ENCODE measurements around the gene A1BG.
"Not testable (repeated sequence)": the region's sequence is repeated elsewhere in the genome, so short reads cannot be mapped to it uniquely, and the experiment has no call there.

Gene A1BG

GRCh38 chr19:58311345-58311865 lies 41.9 kb downstream of the A1BG start:
- Histone ChIP-seq H4K20me1 (peaks cover 5 to 93% (median 54%) of the 10 kb centered on the region in 11 experiments; a peak in 20 of 22 replicates), H3K27me3 (no peaks in the 10 kb centered on the region), H3K9ac (no peak overlapping the region), H3K36me3 (peaks cover 94 to 99% (median 97%) of the 10 kb centered on the region in 11 experiments), H3K4me3 (no peak overlapping the region), H3K4me2 (no peak overlapping the region), H3K27ac (no peak overlapping the region), H3K9me3 (replicated peaks in 1 of 11) (peaks cover 0 to 30% (median 6%) of the 10 kb centered on the region in 11 experiments; a peak in 7 of 22 replicates), H3K4me1 (peaks cover 7 to 15% (median 9%) of the 10 kb centered on the region in 10 experiments)
- no peak for TF ChIP-seq Cebpa-rat (IDR thresholded peaks at IDR 0.05)

GRCh38 chr19:58310685-58311084 lies 42.6 kb downstream of the A1BG start:
- Histone ChIP-seq H3K9me3 (replicated peaks in 1 of 11) (peaks cover 0 to 30% (median 6%) of the 10 kb centered on the region in 11 experiments; a peak in 7 of 22 replicates), H3K36me3 (peaks cover 90 to 95% (median 91%) of the 10 kb centered on the region in 11 experiments), H3K4me1 (peaks cover 11 to 21% (median 13%) of the 10 kb centered on the region in 10 experiments), H4K20me1 (peaks cover 1 to 93% (median 49%) of the 10 kb centered on the region in 11 experiments; a peak in 19 of 22 replicates)
- H3K27ac ChIP-seq, H3K4me2 ChIP-seq, H3K4me3 ChIP-seq, H3K9ac ChIP-seq, H3K27me3 ChIP-seq: not testable (repeated sequence)

GRCh38 chr19:58307736-58308135 lies 45.6 kb downstream of the A1BG start:
- H3K4me2 ChIP-seq: peak overlapping the region in 1 of 11 experiments; percentile 14; a peak in 1 of 22 replicates
- H4K20me1 ChIP-seq: peaks cover 0 to 91% (median 38%) of the 10 kb centered on the region in 11 experiments; a peak in 18 of 22 replicates
- H3K36me3 ChIP-seq: peaks cover 60 to 77% (median 71%) of the 10 kb centered on the region in 11 experiments
- peaks cover 18 to 30% (median 23%) of the 10 kb centered on the region in 10 experiments for H3K4me1 ChIP-seq
- H3K27me3 ChIP-seq: no peaks in the 10 kb centered on the region
- no peak for TF ChIP-seq Cebpa-rat (IDR thresholded peaks at IDR 0.05)
- H3K9me3 ChIP-seq (replicated peaks in 1 of 11): peaks cover 0 to 28% (median 6%) of the 10 kb centered on the region in 11 experiments; a peak in 7 of 22 replicates
- H3K27ac ChIP-seq: no peak overlapping the region
- H3K9ac ChIP-seq: no peak overlapping the region
- H3K4me3 ChIP-seq: no peak overlapping the region

- no peaks in the 10 kb centered on the region for H3K27me3 ChIP-seq
- peaks cover 0 to 91% (median 33%) of the 10 kb centered on the region in 11 experiments; a peak in 16 of 22 replicates for H4K20me1 ChIP-seq
- peak overlapping the region; percentile 77 to 94 (median 91) for H3K27ac ChIP-seq
- H3K4me2 ChIP-seq: peak overlapping the region; percentile 81 to 96 (median 92)
- peak overlapping the region; percentile 77 to 96 (median 88) for H3K4me3 ChIP-seq
- no peak for TF ChIP-seq Cebpa-rat (IDR thresholded peaks at IDR 0.05)
- H3K4me1 ChIP-seq: peaks cover 18 to 30% (median 23%) of the 10 kb centered on the region in 10 experiments
- H3K36me3 ChIP-seq: peaks cover 50 to 77% (median 69%) of the 10 kb centered on the region in 11 experiments
- peaks cover 0 to 19% (median 0%) of the 10 kb centered on the region in 11 experiments; a peak in 7 of 22 replicates for H3K9me3 ChIP-seq (replicated peaks in 1 of 11)
- H3K9ac ChIP-seq: peak overlapping the region; percentile 79 to 93 (median 92)
Measured at GRCh38 chr19:58305932-58306323, 47.4 kb downstream of the A1BG start.

DNA sequence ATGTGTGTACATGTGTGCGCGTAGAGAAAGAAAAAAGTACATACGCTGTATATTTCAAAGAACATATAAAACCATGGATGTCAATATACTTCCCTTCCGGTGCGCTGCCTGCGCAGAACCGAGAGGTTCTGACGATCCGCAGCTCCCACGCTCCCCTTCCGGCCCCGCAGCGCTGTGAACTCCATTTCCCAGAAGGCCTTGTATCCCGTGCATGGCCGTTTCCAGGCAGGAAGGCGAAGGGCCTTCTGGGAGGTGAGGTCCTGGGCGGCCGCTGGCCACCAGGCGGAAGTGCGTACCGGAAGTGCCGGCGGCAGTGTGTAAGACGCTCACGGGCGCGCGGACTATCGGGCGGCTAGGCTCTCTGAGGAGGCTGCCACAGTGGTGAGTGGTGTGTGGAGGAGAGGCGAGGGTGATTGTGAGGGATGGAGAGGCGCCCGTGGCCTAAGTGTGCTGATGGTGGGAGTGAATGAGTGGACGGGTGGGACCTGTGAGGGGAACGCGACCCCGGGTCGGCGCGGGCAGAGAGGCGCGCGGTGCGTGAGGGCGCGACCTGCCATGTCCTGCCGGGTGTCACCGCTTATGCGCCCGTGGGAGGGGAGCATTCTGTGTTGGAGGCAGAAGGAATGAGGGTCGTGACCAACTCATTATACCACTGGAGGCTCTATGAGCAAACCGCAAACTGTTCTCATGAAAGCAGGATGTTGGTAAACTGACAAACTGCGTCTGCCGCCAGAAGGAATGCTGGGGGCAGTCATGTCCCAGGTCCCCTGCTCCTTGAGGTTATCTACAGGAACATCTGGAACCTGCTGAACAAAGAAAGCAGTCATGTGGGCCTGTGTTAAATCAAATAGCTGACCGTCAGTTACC lies 48.0 kb downstream of the A1BG start, which contains the start of gene ERVK3-1:
TSS of gene ERVK3-1 (plus strand) at position 313 of the 867 bp plus-strand sequence. CDS start 6,792 bp downstream, outside the sequence.
- H3K4me1 ChIP-seq: peaks cover 18 to 30% (median 23%) of the 10 kb centered on the region in 10 experiments
- peaks cover 0 to 91% (median 39%) of the 10 kb centered on the region in 11 experiments; a peak in 16 of 22 replicates for H4K20me1 ChIP-seq
- H3K27ac ChIP-seq: peak within 1 kb of the TSS; percentile 77 to 94 (median 91)
- peak within 1 kb of the TSS; percentile 79 to 93 (median 92) for H3K9ac ChIP-seq
- H3K9me3 ChIP-seq (replicated peaks in 1 of 11): peaks cover 0 to 21% (median 0%) of the 10 kb centered on the region in 11 experiments; a peak in 9 of 22 replicates
- no peak for TF ChIP-seq Cebpa-rat (IDR thresholded peaks at IDR 0.05)
- H3K36me3 ChIP-seq: peaks cover 52 to 77% (median 69%) of the 10 kb centered on the region in 11 experiments
- H3K27me3 ChIP-seq: no peaks in the 10 kb centered on the region
- peak within 1 kb of the TSS; percentile 81 to 96 (median 92) for H3K4me2 ChIP-seq
- peak within 1 kb of the TSS; percentile 77 to 96 (median 88) for H3K4me3 ChIP-seq

DNA sequence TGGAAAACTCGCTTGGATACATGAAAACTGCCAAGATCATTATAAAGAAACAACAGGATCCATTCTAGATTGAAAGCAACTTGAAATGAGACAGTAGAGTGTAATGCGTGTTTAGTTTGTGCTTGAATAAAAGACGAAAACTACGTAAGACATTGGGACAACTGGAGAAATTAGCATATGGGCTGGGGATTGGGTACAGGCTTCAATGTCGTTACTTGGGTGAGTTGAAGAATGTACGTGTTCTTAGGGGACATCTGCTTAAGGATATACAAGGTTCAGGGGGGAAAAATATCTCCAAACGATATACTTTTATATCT lies 48.6 kb downstream of the A1BG start:
- peaks cover 0 to 91% (median 45%) of the 10 kb centered on the region in 11 experiments; a peak in 16 of 22 replicates for H4K20me1 ChIP-seq
- peaks cover 18 to 30% (median 23%) of the 10 kb centered on the region in 10 experiments for H3K4me1 ChIP-seq
- peak overlapping the region; percentile 77 to 96 (median 88) for H3K4me3 ChIP-seq
- H3K9ac ChIP-seq: peak overlapping the region in 7 of 11 experiments; percentile 63 to 93 (median 92); a peak in 12 of 22 replicates
- no peaks in the 10 kb centered on the region for H3K27me3 ChIP-seq
- H3K9me3 ChIP-seq (replicated peaks in 1 of 11): peaks cover 0 to 21% (median 0%) of the 10 kb centered on the region in 11 experiments; a peak in 6 of 22 replicates
- peak overlapping the region in 9 of 11 experiments; percentile 40 to 92 (median 91); a peak in 11 of 22 replicates for H3K27ac ChIP-seq
- H3K36me3 ChIP-seq: peaks cover 52 to 78% (median 69%) of the 10 kb centered on the region in 11 experiments
- peak overlapping the region; percentile 60 to 96 (median 84) for H3K4me2 ChIP-seq
- no peak for TF ChIP-seq Cebpa-rat (IDR thresholded peaks at IDR 0.05)

- Histone ChIP-seq H3K27me3 (no peaks in the 10 kb centered on the region), H3K36me3 (peaks cover 50 to 78% (median 69%) of the 10 kb centered on the region in 11 experiments), H4K20me1 (peaks cover 0 to 90% (median 50%) of the 10 kb centered on the region in 11 experiments; a peak in 16 of 22 replicates), H3K9me3 (replicated peaks in 1 of 11) (peaks cover 0 to 23% (median 0%) of the 10 kb centered on the region in 11 experiments; a peak in 6 of 22 replicates), H3K4me1 (peaks cover 18 to 30% (median 23%) of the 10 kb centered on the region in 10 experiments), H3K4me3 (peak overlapping the region in 1 of 10 experiments; percentile 96; a peak in 1 of 20 replicates), H3K9ac (peak overlapping the region in 1 of 11 experiments; percentile 92; a peak in 1 of 22 replicates), H3K4me2 (peak overlapping the region; percentile 60 to 96 (median 84); a peak in 20 of 22 replicates), H3K27ac (0 out of 22 replicates have a peak overlapping the region, but pooled peaks of 1 of the 11 experiments have one; percentile 89)
- TF ChIP-seq Cebpa-rat (IDR thresholded peaks at IDR 0.05): no peak
Measured at GRCh38 chr19:58304255-58304654, 49.0 kb downstream of the A1BG start.

DNA sequence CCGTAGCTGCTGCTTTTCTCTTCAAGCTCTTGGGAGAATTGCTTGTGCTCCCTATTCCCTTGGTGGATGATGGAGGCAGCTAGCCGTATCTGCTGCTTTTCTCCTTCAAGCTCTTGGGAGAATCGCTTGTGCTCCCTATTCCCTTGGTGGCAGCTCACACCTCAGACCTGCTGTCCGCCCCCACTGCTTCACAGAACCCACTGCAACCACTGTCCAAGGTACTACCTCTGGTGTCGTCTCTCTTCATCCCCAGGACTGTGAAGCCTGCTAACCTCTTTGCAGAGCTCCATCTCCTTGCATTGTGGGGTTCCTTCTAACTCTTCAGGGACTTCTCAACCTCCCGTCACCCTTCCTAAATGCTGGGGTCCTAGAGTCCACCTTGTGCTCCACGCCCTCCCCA lies 52.7 kb downstream of the A1BG start:
- no peak for TF ChIP-seq Cebpa-rat (IDR thresholded peaks at IDR 0.05)
- Histone ChIP-seq H3K9me3 (replicated peaks in 1 of 11) (peaks cover 21 to 57% (median 34%) of the 10 kb centered on the region in 11 experiments), H3K4me1 (peaks cover 4 to 10% (median 9%) of the 10 kb centered on the region in 10 experiments; a peak in 19 of 20 replicates), H3K4me3 (no peak overlapping the region), H3K36me3 (peaks cover 52 to 82% (median 77%) of the 10 kb centered on the region in 11 experiments), H3K9ac (no peak overlapping the region), H3K4me2 (no peak overlapping the region), H3K27me3 (no peaks in the 10 kb centered on the region), H4K20me1 (peaks cover 0 to 87% (median 45%) of the 10 kb centered on the region in 11 experiments; a peak in 14 of 22 replicates), H3K27ac (no peak overlapping the region)
